ENCODE data around the gene MGAT4D. TPM values are rescaled to one million over a fixed set of nuclear protein-coding genes. Genes with fewer than 3 reads are reported as not detected.
"Not testable (repeated sequence)": the region's sequence is repeated elsewhere in the genome, so short reads cannot be mapped to it uniquely, and the experiment has no call there.

The MGAT4D gene
- total RNA-seq, 4 donors from 2014 or later, result not detected

DNA sequence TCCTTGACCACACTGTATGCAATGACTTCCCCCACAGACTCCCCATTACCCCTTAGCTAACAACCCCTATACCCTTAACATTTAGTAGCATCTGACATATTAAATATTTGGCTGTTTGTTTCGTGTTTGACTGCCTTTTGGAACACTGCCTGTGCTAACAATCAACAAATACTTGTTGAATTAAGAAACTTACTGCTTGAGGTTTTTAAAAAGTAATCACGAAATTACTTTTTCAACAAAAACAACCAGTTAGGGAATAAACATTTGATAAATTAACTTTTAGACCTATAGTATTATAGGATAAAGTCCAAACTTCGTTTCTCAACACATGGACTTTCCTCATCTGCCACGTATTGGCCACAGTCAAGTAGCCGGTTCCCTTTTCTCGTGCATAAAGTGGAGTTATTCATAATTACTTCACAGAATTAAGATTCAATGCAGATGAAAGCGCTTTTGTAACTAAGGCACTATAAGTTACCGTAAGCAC is 25.3 kb upstream of the MGAT4D start:
- ATAC-seq, result peak; percentile 10
- no peaks in the 10 kb centered on the region for H3K9me3 ChIP-seq
- 11 to 16% methylated on average over 4 to 8 of the region's 8 CpGs for WGBS, 2 donors (ENCODE audit: low coverage in 1 of 2)
- H3K27ac ChIP-seq, result peak overlapping the region in 3 of 4 donors; percentile 86 to 95 (median 90)
- peak overlapping the region; percentile 50 to 74 for H3K4me3 ChIP-seq
- TF ChIP-seq EP300 (IDR thresholded peaks at IDR 0.05) (no peak), POLR2AphosphoS5 (IDR thresholded peaks at IDR 0.05) (no peak), CTCF (IDR thresholded peaks at IDR 0.05) (no peak), POLR2A (IDR thresholded peaks at IDR 0.05) (no peak)
- peaks cover 0 to 19% (median 3%) of the 10 kb centered on the region in 3 donors for H3K4me1 ChIP-seq
- H3K27me3 ChIP-seq, result no peaks in the 10 kb centered on the region
- H3K36me3 ChIP-seq, result peaks cover 0 to 10% of the 10 kb centered on the region in 2 donors

DNA sequence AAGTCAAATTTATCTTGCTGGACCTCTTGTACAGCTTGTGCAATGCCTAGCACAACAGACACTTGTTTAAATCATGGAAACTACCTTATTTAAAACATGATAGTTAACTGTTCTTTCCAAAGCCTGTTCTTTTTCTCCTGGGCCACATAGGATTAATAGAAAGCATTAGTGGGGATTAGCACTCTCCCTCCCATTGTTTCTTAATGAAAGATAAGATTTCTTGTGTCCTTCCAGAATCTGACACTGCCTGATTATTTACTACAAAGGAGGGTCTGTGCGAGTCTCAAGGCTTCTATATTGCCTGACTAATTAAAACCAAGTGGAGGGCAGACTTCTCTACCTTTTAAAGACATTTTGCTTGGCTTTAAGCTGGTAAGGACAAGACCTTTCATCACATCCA is 17.3 kb upstream of the MGAT4D start:
- 25 to 33% methylated on average over 1 of the region's 1 CpG for WGBS, 2 donors (ENCODE audit: low coverage in 1 of 2)
- H3K4me1 ChIP-seq, result no peaks in the 10 kb centered on the region
- no peak for TF ChIP-seq CTCF (IDR thresholded peaks at IDR 0.05)
- no peak for TF ChIP-seq EP300 (IDR thresholded peaks at IDR 0.05)
- no peak for TF ChIP-seq POLR2AphosphoS5 (IDR thresholded peaks at IDR 0.05)
- no peak for TF ChIP-seq POLR2A (IDR thresholded peaks at IDR 0.05)
- no peak overlapping the region for H3K4me3 ChIP-seq
- no peaks in the 10 kb centered on the region for H3K27me3 ChIP-seq
- no peak overlapping the region for H3K27ac ChIP-seq
- no peaks in the 10 kb centered on the region for H3K9me3 ChIP-seq
- H3K36me3 ChIP-seq, result no peaks in the 10 kb centered on the region
- ATAC-seq, result no peak

- not testable (repeated sequence) for H3K4me1 ChIP-seq, H3K9me3 ChIP-seq, H3K27ac ChIP-seq, H3K27me3 ChIP-seq, H3K36me3 ChIP-seq, ATAC-seq, H3K4me3 ChIP-seq
- WGBS, 2 donors (ENCODE audit: low coverage in 1 of 2), result 88 to 90% methylated on average over 3 to 4 of the region's 5 CpGs
Observed at GRCh38 chr4:140513765-140514164, 15.7 kb upstream of the MGAT4D start.

DNA sequence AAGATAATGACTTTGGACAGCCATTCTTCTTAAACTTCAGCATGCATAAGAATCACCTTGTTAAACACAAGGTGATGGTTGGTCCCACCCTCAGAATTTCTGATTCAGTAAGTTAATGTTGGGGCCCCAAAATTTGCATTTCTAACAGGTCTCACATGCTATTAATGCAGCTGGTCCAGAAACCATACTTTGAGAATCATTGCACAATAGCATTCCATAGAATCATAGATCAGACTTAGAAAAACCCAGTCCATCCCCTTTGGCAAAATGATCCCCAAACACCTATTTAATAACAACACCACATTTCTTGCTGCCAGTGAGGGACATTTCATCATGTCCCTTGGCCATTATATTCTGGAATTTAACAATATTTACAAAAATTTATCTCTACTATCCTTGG is 6.2 kb upstream of the MGAT4D start:
- no peaks in the 10 kb centered on the region for H3K9me3 ChIP-seq
- H3K4me3 ChIP-seq, result no peak overlapping the region
- TF ChIP-seq EP300 (IDR thresholded peaks at IDR 0.05) (no peak), POLR2A (IDR thresholded peaks at IDR 0.05) (no peak), POLR2AphosphoS5 (IDR thresholded peaks at IDR 0.05) (no peak), CTCF (IDR thresholded peaks at IDR 0.05) (no peak)
- no peaks in the 10 kb centered on the region for H3K36me3 ChIP-seq
- no peaks in the 10 kb centered on the region for H3K4me1 ChIP-seq
- no peak overlapping the region for H3K27ac ChIP-seq
- peaks cover 10% of the 10 kb centered on the region for H3K27me3 ChIP-seq
- ATAC-seq, result no peak

DNA sequence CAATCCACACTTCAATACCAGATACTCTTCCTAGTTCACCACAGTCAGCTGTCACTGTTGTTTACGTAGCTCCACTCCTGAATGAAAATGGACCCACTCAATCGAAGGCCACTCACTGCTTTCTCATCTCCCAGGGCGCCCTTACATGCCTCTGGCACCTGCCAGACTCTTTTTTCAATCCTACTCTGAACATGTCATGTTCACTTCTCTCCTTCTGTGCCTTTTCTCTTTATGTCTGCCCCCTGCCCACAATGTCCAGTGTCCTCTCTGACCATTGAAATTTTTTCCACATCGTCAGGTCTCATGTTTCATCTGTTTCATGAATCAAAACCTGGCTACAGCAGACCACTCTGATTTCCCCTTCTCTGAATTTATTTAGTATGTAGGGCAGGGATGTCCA is 1.3 kb upstream of the MGAT4D start:
- TF ChIP-seq POLR2A (IDR thresholded peaks at IDR 0.05), result no peak
- TF ChIP-seq CTCF (IDR thresholded peaks at IDR 0.05), result no peak
- TF ChIP-seq EP300 (IDR thresholded peaks at IDR 0.05), result no peak
- ATAC-seq, result no peak
- 94 to 100% methylated on average over 2 to 4 of the region's 4 CpGs for WGBS, 2 donors (ENCODE audit: low coverage in 1 of 2)
- Histone ChIP-seq H3K4me1 (peaks cover 0 to 9% (median 3%) of the 10 kb centered on the region in 3 donors), H3K27me3 (peaks cover 55% of the 10 kb centered on the region), H3K27ac (no peak overlapping the region), H3K36me3 (no peaks in the 10 kb centered on the region), H3K9me3 (no peaks in the 10 kb centered on the region), H3K4me3 (no peak overlapping the region)

All from gastroesophageal sphincter (tissue), 4 donors.